Muscle layer of duodenum (tissue), 2 donors: Measurements from ENCODE around the gene PADI4.
"Not testable (repeated sequence)": the region's sequence is repeated elsewhere in the genome, so short reads cannot be mapped to it uniquely, and the experiment has no call there.

ENCODE experiments used
- H3K27ac ChIP-seq: one replicate; pipeline ENCODE4 v1.7.0; 2013; ENCODE audit warnings: mild to moderate bottlenecking, low read length
- H3K27me3 ChIP-seq: one replicate; pipeline ENCODE4 v1.7.0; 2013; ENCODE audit warnings: low read depth, mild to moderate bottlenecking, control low read depth, low read length
- H3K36me3 ChIP-seq, 2 donors: one replicate each; pipeline ENCODE4 v1.7.0; 2013; ENCODE audit warnings: low read length in 2 of 2, control low read depth in 1 of 2, mild to moderate bottlenecking in 1 of 2; ENCODE audit not compliant: insufficient read depth in 2 of 2, control insufficient read depth in 1 of 2
- H3K4me1 ChIP-seq, 2 donors: one replicate each; pipeline ENCODE4 v1.7.0; 2013; ENCODE audit warnings: low read length in 2 of 2, mild to moderate bottlenecking in 2 of 2, control low read depth in 1 of 2, moderate library complexity in 1 of 2; ENCODE audit not compliant: insufficient read depth in 2 of 2, control insufficient read depth in 1 of 2
- H3K4me3 ChIP-seq, 2 donors: one replicate each; pipeline ENCODE4 v1.7.0; 2013; ENCODE audit warnings: low read length in 2 of 2, low read depth in 1 of 2, mild to moderate bottlenecking in 1 of 2
- H3K9me3 ChIP-seq, 2 donors: one replicate each; pipeline ENCODE4 v1.7.0; 2013; ENCODE audit warnings: low read length in 2 of 2, control low read depth in 1 of 2, mild to moderate bottlenecking in 1 of 2; ENCODE audit not compliant: control insufficient read depth in 1 of 2
- donor health status: healthy.

PADI4 gene

DNA sequence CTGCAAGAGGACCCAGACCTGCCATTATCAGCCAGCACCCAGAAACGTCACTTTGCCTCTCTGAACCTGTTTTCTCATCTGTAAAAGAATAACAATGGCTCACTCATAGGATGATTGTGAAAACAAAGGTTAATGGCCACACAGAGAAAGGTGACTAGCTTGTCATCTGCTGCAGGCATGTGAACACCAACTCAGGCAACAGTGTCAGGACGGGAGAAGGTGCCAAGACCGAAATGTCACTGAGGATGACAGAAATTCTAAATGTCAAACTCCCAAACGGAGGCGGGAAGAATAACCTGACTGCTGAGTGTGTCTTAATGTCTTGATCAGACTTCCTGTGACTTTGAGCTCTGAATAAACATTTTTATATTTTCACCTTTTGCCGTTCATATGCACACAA, 10.3 kb downstream of the PADI4 start:
- Histone ChIP-seq H3K27ac (no peak overlapping the region), H3K27me3 (no peaks in the 10 kb centered on the region), H3K4me3 (no peak overlapping the region), H3K4me1 (no peaks in the 10 kb centered on the region), H3K9me3 (peaks cover 0 to 4% of the 10 kb centered on the region in 2 donors), H3K36me3 (no peaks in the 10 kb centered on the region)

DNA sequence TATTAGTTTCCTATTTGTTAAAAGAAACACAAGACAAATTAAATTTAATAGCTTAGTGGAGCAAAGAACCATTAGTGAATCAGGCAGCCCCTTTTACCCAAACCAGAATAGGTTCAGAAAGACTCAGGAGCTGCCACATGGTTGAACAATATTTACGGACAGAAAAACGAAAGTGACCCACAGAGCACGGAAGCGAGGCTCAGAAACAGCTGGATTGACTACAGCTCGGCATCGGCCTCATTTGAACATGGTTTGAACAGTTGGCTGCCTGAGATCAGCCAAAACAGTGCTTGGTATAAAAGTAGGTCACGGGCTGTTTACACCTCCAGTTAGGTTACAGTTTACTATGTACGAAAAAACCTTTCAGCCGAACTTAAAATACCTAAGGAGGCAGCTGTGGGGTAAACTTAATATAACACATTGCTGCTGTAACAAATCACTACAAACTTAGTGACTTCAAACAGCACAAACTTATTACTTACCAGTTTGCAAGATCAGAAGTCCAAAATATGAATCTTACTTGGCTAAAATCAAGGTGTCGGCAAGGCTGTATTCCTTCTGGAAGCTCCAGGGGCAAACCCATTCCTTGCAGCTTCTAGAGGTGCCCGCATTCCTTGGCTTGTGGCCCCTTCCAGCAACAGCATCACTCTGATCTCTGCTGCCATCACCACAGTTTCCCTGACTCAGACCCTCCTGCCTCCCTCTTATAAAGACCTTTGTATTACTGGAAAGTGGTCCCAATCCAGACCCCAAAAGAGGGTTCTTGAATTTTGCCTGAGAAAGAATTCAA, 11.8 kb downstream of the PADI4 start:
- Histone ChIP-seq H3K4me1 (no peaks in the 10 kb centered on the region), H3K27me3 (no peaks in the 10 kb centered on the region), H3K27ac (no peak overlapping the region), H3K36me3 (no peaks in the 10 kb centered on the region), H3K4me3 (no peak overlapping the region), H3K9me3 (peaks cover 0 to 4% of the 10 kb centered on the region in 2 donors)

- H3K27ac ChIP-seq, H3K4me1 ChIP-seq, H3K27me3 ChIP-seq, H3K9me3 ChIP-seq, H3K36me3 ChIP-seq, H3K4me3 ChIP-seq: not testable (repeated sequence)
These were observed 13.9 kb downstream of the PADI4 start for GRCh38 chr1:17321857-17322390.

DNA sequence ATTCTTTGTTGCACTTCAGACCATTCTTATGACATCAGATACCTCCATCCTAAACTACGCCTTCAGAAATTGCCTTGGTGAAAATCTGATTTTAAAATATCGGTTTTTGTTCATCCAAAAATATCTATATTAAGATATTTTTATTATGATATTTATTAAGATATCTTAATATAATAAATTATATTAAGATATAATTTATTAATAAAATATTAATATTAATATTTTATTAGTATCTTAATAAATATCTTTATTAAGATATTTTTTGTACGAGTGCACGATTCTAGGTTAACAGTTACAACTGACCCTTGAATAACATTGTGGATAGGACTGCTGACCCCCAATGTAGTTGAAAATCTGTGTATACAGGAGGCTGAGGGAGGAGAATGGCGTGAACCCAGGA, 20.9 kb downstream of the PADI4 start:
- Histone ChIP-seq H3K4me1 (no peaks in the 10 kb centered on the region), H3K27me3 (no peaks in the 10 kb centered on the region), H3K27ac (no peak overlapping the region), H3K9me3 (peaks cover 0 to 4% of the 10 kb centered on the region in 2 donors), H3K36me3 (no peaks in the 10 kb centered on the region), H3K4me3 (no peak overlapping the region)

GRCh38 chr1:17329610-17330009, 21.6 kb downstream of the PADI4 start:
- Histone ChIP-seq H3K4me1 (no peaks in the 10 kb centered on the region), H3K27me3 (no peaks in the 10 kb centered on the region)

DNA sequence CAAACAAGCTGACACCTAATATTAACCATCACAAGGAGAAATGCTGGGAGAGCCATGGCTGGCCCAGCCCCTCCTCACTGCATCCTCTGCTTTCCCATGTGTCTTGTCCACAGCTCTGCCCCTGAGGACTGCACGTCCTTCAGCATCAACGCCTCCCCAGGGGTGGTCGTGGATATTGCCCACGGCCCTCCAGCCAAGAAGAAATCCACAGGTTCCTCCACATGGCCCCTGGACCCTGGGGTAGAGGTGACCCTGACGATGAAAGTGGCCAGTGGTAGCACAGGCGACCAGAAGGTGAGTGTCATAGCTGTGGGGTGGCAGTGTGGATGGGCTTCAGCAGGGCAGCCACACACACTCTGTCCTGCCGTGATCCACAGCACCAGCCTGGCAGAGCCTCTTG, 22.9 kb downstream of the PADI4 start:
- Histone ChIP-seq H3K36me3 (no peaks in the 10 kb centered on the region), H3K9me3 (peaks cover 0 to 4% of the 10 kb centered on the region in 2 donors), H3K27me3 (no peaks in the 10 kb centered on the region), H3K4me1 (no peaks in the 10 kb centered on the region), H3K4me3 (no peak overlapping the region), H3K27ac (no peak overlapping the region)

More at GRCh38 chr1:17329610-17330009, 21.6 kb downstream of the PADI4 start:
- no peak overlapping the region for H3K4me3 ChIP-seq
- peaks cover 0 to 4% of the 10 kb centered on the region in 2 donors for H3K9me3 ChIP-seq
- H3K27ac ChIP-seq: no peak overlapping the region
- H3K36me3 ChIP-seq: no peaks in the 10 kb centered on the region

DNA sequence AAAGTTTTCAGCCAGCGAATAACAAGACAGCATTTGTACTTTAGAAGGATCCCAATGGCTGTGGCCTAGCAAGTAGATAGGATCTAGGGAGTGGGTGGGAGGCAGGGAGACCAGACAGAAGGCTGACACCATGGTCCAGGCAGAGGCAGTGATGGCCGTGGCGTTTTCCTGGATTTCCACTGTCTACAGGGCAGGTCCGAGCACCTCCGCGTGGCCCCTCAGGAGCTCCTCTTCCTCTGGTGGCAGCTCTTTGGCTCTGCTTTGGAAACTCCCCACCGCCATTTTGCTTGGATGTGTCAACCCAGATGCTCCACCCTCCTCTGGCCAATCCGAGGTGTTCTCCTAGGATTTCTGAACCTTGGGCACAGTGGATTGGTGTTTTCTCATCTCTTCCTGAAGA, 25.1 kb downstream of the PADI4 start:
- Histone ChIP-seq H3K27me3 (no peaks in the 10 kb centered on the region), H3K9me3 (peaks cover 0 to 4% of the 10 kb centered on the region in 2 donors), H3K4me3 (no peak overlapping the region), H3K4me1 (no peaks in the 10 kb centered on the region), H3K27ac (no peak overlapping the region), H3K36me3 (no peaks in the 10 kb centered on the region)

DNA sequence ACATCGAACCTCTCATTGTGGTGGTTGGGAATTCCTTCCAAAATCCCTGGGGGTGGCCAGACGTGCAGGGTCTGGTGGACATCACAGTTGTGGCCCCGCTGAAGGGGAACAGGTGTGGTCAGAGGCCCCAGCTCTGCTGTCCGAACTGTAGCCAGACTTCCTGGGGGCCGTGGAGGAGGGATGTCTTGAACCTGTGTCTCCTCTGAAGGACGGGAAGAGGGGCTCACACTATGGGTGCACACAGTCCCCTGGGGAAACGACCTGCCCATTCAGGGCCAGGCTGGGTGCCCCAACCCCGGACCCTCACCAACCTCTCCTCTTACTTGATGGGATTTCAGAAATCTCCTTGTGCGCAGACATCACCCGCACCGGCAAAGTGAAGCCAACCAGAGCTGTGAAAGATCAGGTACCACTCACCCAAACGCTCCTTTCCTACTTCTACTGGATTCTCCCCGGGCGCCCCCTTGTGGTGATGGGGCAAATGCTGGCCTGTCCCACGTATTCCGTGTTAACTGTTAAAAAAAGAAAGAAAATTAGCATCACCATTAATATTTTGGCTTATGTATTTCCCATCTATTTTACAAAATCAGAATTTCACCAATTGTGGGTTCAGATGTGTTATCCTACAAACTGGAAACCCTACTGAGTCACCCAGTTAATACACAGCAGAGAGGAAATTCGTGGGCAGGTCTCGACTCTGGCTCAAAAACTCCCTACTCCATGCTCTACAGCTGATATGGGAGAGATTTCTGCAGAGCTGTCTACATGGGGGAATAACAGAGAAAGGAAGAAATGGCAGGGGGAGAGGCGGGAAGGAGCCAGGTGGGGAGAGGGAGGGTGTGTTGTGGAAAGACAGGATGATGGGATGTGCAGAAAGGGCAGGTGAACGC, 28.1 kb downstream of the PADI4 start:
- Histone ChIP-seq H3K27ac (no peak overlapping the region), H3K9me3 (peaks cover 0 to 4% of the 10 kb centered on the region in 2 donors), H3K4me1 (no peaks in the 10 kb centered on the region), H3K27me3 (no peaks in the 10 kb centered on the region), H3K4me3 (no peak overlapping the region), H3K36me3 (no peaks in the 10 kb centered on the region)

- H3K9me3 ChIP-seq: no peaks in the 10 kb centered on the region
- no peaks in the 10 kb centered on the region for H3K27me3 ChIP-seq
- H3K27ac ChIP-seq: no peak overlapping the region
- H3K36me3 ChIP-seq: no peaks in the 10 kb centered on the region
- no peaks in the 10 kb centered on the region for H3K4me1 ChIP-seq
- H3K4me3 ChIP-seq: no peak overlapping the region
These were observed 30.9 kb downstream of the PADI4 start for GRCh38 chr1:17338706-17339493.

DNA sequence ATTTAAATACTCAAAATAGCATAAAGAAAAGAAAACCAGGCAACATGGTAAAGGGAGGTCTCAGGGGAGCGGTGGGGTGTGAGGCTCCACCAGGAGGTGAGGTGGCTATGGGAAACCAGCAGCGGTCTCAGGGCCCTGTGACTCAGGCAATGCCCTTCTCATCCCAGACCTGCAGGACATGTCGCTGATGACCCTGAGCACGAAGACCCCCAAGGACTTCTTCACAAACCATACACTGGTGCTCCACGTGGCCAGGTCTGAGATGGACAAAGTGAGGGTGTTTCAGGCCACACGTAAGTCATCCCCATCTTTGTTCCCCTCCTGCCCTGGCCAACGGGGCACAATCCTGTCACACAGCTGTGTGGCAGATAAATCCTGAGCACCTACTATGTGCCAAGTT, 31.5 kb downstream of the PADI4 start:
- H3K4me3 ChIP-seq: no peak overlapping the region
- H3K4me1 ChIP-seq: no peaks in the 10 kb centered on the region
- H3K36me3 ChIP-seq: no peaks in the 10 kb centered on the region
- H3K27me3 ChIP-seq: no peaks in the 10 kb centered on the region
- H3K27ac ChIP-seq: no peak overlapping the region
- peaks cover 0 to 3% of the 10 kb centered on the region in 2 donors for H3K9me3 ChIP-seq

- Histone ChIP-seq H3K36me3 (no peaks in the 10 kb centered on the region), H3K27ac (no peak overlapping the region), H3K4me1 (no peaks in the 10 kb centered on the region), H3K27me3 (no peaks in the 10 kb centered on the region), H3K4me3 (no peak overlapping the region), H3K9me3 (peaks cover 0 to 3% of the 10 kb centered on the region in 2 donors)
These were observed 32.4 kb downstream of the PADI4 start for GRCh38 chr1:17340358-17340757.
